Sigmoid colon (tissue), 4 donors: ENCODE measurements around the gene RXRA.

Experiments
- POLR2A ChIP-seq, 2 donors: fragments of 450-650 bp; IDR thresholded peaks; one replicate each; pipeline ENCODE4 v1.6.1; 2016; ENCODE audit warnings: antibody characterized with exemption in 2 of 2, mild to moderate bottlenecking in 2 of 2, moderate library complexity in 2 of 2
- POLR2AphosphoS5 ChIP-seq, 4 donors: sonication (generic); formaldehyde crosslinking; IDR thresholded peaks; one replicate each; pipeline ENCODE4 v1.6.1; 2017; ENCODE audit warnings: antibody characterized with exemption in 4 of 4
- TF ChIP-seq, protein P1 (sequence below), 4 experiments: fragments of 450-650 bp in 3 of 4; fragments of 200-600 bp in 1 of 4; IDR thresholded peaks; one replicate each; pipeline ENCODE4 v1.5.1; 2016 to 2019; ENCODE audit warnings: antibody characterized with exemption in 4 of 4, mild to moderate bottlenecking in 3 of 4, moderate library complexity in 2 of 4

GRCh38 chr9:134291961-134292871, 34.0 kb upstream of the RXRA start:
- TF ChIP-seq, protein P1, sequence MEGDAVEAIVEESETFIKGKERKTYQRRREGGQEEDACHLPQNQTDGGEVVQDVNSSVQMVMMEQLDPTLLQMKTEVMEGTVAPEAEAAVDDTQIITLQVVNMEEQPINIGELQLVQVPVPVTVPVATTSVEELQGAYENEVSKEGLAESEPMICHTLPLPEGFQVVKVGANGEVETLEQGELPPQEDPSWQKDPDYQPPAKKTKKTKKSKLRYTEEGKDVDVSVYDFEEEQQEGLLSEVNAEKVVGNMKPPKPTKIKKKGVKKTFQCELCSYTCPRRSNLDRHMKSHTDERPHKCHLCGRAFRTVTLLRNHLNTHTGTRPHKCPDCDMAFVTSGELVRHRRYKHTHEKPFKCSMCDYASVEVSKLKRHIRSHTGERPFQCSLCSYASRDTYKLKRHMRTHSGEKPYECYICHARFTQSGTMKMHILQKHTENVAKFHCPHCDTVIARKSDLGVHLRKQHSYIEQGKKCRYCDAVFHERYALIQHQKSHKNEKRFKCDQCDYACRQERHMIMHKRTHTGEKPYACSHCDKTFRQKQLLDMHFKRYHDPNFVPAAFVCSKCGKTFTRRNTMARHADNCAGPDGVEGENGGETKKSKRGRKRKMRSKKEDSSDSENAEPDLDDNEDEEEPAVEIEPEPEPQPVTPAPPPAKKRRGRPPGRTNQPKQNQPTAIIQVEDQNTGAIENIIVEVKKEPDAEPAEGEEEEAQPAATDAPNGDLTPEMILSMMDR (IDR thresholded peaks at IDR 0.05), result no peak
- TF ChIP-seq POLR2AphosphoS5 (IDR thresholded peaks at IDR 0.05), result no peak
- no peak for TF ChIP-seq POLR2A (IDR thresholded peaks at IDR 0.05)
